Gastroesophageal sphincter (tissue), 3 donors: ENCODE data around the gene GNL2.

ENCODE experiments used
- CTCF ChIP-seq, 4 experiments: fragments of 200-600 bp in 2 of 4; fragments of 450-650 bp in 2 of 4; sonication (generic) in 1 of 4; IDR thresholded peaks; one replicate each; pipeline ENCODE4 v1.5.1; 2017 to 2019; ENCODE audit warnings: antibody characterized with exemption in 4 of 4, mild to moderate bottlenecking in 2 of 4, moderate library complexity in 2 of 4
- POLR2A ChIP-seq, 2 donors: fragments of 450-650 bp; IDR thresholded peaks; one replicate each; pipeline ENCODE4 v1.6.1; 2017; ENCODE audit warnings: antibody characterized with exemption in 2 of 2, mild to moderate bottlenecking in 2 of 2, moderate library complexity in 1 of 2
- POLR2AphosphoS5 ChIP-seq: sonication (generic); formaldehyde crosslinking; IDR thresholded peaks from one replicate; pipeline ENCODE4 v1.6.1; 2017; ENCODE audit warnings: antibody characterized with exemption

GRCh38 chr1:37553598-37553926 lies 42.2 kb downstream of the GNL2 start:
- no peak for TF ChIP-seq POLR2AphosphoS5
- TF ChIP-seq POLR2A (IDR thresholded peaks at IDR 0.05) = no peak
- no peak for TF ChIP-seq CTCF (IDR thresholded peaks at IDR 0.05)
